GM12878 (cell line): ENCODE results near the gene NOC2L. TPM values are rescaled to one million over a fixed set of nuclear protein-coding genes. Genes with fewer than 3 reads are reported as not detected.

Experiments
- ATAC-seq: fragments of 200-7000 bp; cut with Tn5 transposase; 3 replicates; pipeline ENCODE4 v1.9.1; 2020; ENCODE audit warnings: mild to moderate bottlenecking, moderate library complexity
- BruUV-seq: library from RNA; stranded (reverse); fragments of 400-500 nt; replicated peaks from 2 replicates; lab custom pipeline; 2021; lab: Mats Ljungman, UMichigan
- CTCF ChIA-PET: fragments of 300-600 bp; sonication (Branson Sonifier 250); formaldehyde crosslinking; extraction: SDS; loops from one replicate; lab custom pipeline; 2021; ENCODE audit warnings: inconsistent platforms; lab: Yijun Ruan, JAX
- POLR2A ChIA-PET: fragments of 350-600 bp; formaldehyde crosslinking; extraction: SDS; loops from one replicate; lab custom pipeline; 2021; ENCODE audit warnings: inconsistent platforms; lab: Charles Lee
- RAD21 ChIA-PET: fragments of 300-600 bp; sonication (Branson Sonifier 250); formaldehyde crosslinking; loops from one replicate; lab custom pipeline; 2023; ENCODE audit warnings: antibody characterized with exemption; ENCODE audit not compliant: unreplicated experiment; lab: Charles Lee
- SMC1A ChIA-PET: fragments of 300-600 bp; sonication (Branson Sonifier 250); formaldehyde crosslinking; loops from one replicate; lab custom pipeline; 2023; ENCODE audit not compliant: unreplicated experiment, uncharacterized antibody; lab: Charles Lee
- DNase-seq: peaks from one replicate; pipeline ENCODE4 v3.0.0-alpha.2; 2011; ENCODE audit warnings: low read depth, low spot score
- FAIRE-seq: peaks from 3 replicates; lab custom pipeline; 2011; peaks lifted over from hg19 to GRCh38; lab: Jason Lieb, UNC
- H2AFZ ChIP-seq: 2 replicates; pipeline ENCODE4 v1.6.0; 2011; ENCODE audit warnings: low read depth, low read length, control low read depth; ENCODE audit not compliant: control insufficient read depth
- H3K27ac ChIP-seq: 2 replicates; pipeline ENCODE4 v1.5.1; 2011; ENCODE audit warnings: control low read depth; ENCODE audit not compliant: control insufficient read depth, insufficient read depth
- H3K27me3 ChIP-seq, 2 experiments: replicated peaks in 1 of 2; 2 replicates each; pipeline versions ENCODE4 v1.6.0 to v1.6.1; 2011; ENCODE audit warnings: low read length in 1 of 2; ENCODE audit not compliant: control insufficient read depth in 2 of 2, insufficient read depth in 2 of 2
- H3K36me3 ChIP-seq, 2 experiments: 2 replicates each; pipeline ENCODE4 v1.5.1; 2011; ENCODE audit warnings: low read length in 1 of 2; ENCODE audit not compliant: control insufficient read depth in 2 of 2, insufficient read depth in 2 of 2
- H3K4me1 ChIP-seq: 2 replicates; pipeline ENCODE4 v1.6.1; 2011; ENCODE audit warnings: mild to moderate bottlenecking, low read length, moderate library complexity, mixed read lengths; ENCODE audit not compliant: control insufficient read depth, insufficient read depth
- H3K4me2 ChIP-seq: 2 replicates; pipeline ENCODE4 v1.6.0; 2011; ENCODE audit warnings: control low read depth; ENCODE audit not compliant: control insufficient read depth, insufficient read depth
- H3K4me3 ChIP-seq: fragments of 200-600 bp; sonication (generic); 2 replicates; pipeline ENCODE4 v1.5.1; 2016
- H3K79me2 ChIP-seq: 2 replicates; pipeline ENCODE4 v1.6.0; 2011; ENCODE audit warnings: low read length; ENCODE audit not compliant: control insufficient read depth, insufficient read depth
- H3K9ac ChIP-seq: 2 replicates; pipeline ENCODE4 v1.8.0; 2011; ENCODE audit warnings: low read length, control low read depth, mixed read lengths; ENCODE audit not compliant: control insufficient read depth, insufficient read depth
- H3K9me3 ChIP-seq: replicated peaks from 3 replicates; pipeline ENCODE4 v1.5.1; 2011; ENCODE audit warnings: mild to moderate bottlenecking, low read length; ENCODE audit not compliant: control insufficient read depth, insufficient read depth
- H4K20me1 ChIP-seq: 2 replicates; pipeline ENCODE4 v1.6.0; 2011; ENCODE audit not compliant: control insufficient read depth, insufficient read depth
- ATF7 ChIP-seq: fragments of 450-650 bp; IDR thresholded peaks from 2 replicates; pipeline ENCODE4 v1.6.1; 2016; ENCODE audit warnings: low read depth, mild to moderate bottlenecking
- BACH1 ChIP-seq: fragments of 450-650 bp; IDR thresholded peaks from 2 replicates; pipeline ENCODE4 v1.6.1; 2017; ENCODE audit warnings: mild to moderate bottlenecking, borderline replicate concordance
- CHD2 ChIP-seq: IDR thresholded peaks from 2 replicates; pipeline ENCODE4 v1.6.1; 2011; ENCODE audit warnings: low read depth, low read length, improper control_type of control experiment, borderline replicate concordance
- CREM ChIP-seq: IDR thresholded peaks from 2 replicates; pipeline ENCODE4 v1.6.1; 2014; ENCODE audit warnings: antibody characterized with exemption, low read depth
- DPF2 ChIP-seq: fragments of 450-650 bp; IDR thresholded peaks from 2 replicates; pipeline ENCODE4 v1.6.1; 2017; ENCODE audit warnings: mild to moderate bottlenecking
- EZH2 ChIP-seq: IDR thresholded peaks from 2 replicates; pipeline ENCODE4 v1.6.1; 2012; ENCODE audit warnings: low read depth, mild to moderate bottlenecking, control low read depth, inconsistent platforms, low read length, borderline replicate concordance; ENCODE audit not compliant: control insufficient read depth
- IRF4 ChIP-seq: IDR thresholded peaks from 2 replicates; pipeline ENCODE4 v1.6.1; 2011; ENCODE audit warnings: low read depth, low read length
- MXI1 ChIP-seq: fragments of 150-350 bp; IDR thresholded peaks from 2 replicates; pipeline ENCODE4 v1.6.1; 2011; ENCODE audit warnings: low read depth, mild to moderate bottlenecking, inconsistent platforms, low read length, improper control_type of control experiment
- RAD51 ChIP-seq: fragments of 450-650 bp; IDR thresholded peaks from 2 replicates; pipeline ENCODE4 v1.6.1; 2016; ENCODE audit warnings: moderate library complexity, mild to moderate bottlenecking, inconsistent platforms
- RUNX3 ChIP-seq: IDR thresholded peaks from 2 replicates; pipeline ENCODE4 v1.6.1; 2012; ENCODE audit warnings: low read length, inconsistent platforms
- SMAD5 ChIP-seq: IDR thresholded peaks from 2 replicates; pipeline ENCODE4 v1.6.1; 2016; ENCODE audit warnings: antibody characterized with exemption, low read depth
- SMARCA5 ChIP-seq: fragments of 450-650 bp; IDR thresholded peaks from 2 replicates; pipeline ENCODE4 v1.6.1; 2017; ENCODE audit warnings: mild to moderate bottlenecking
- ZNF217 ChIP-seq: fragments of 450-650 bp; IDR thresholded peaks from 2 replicates; pipeline ENCODE4 v1.6.1; 2017; ENCODE audit warnings: antibody characterized with exemption, mild to moderate bottlenecking
- ZNF384 ChIP-seq: IDR thresholded peaks from 2 replicates; pipeline ENCODE4 v1.6.1; 2012; ENCODE audit warnings: low read depth, mild to moderate bottlenecking, low read length, improper control_type of control experiment, borderline replicate concordance
- WGBS: methylation state at CpG from one replicate; pipeline ENCODE4 v1.1.6; 2016; ENCODE audit warnings: low lambda C conversion rate; ENCODE audit not compliant: insufficient replicate concordance, insufficient coverage; ENCODE audit errors: missing lambda C conversion rate; 5-methylcytosine and 5-hydroxymethylcytosine counted together
- in situ Hi-C: fragments of 300-500 bp; cut with MboI; formaldehyde crosslinking; loops from 9 replicates; pipeline ENCODE4 v1.14.3; 2018; ENCODE audit warnings: mixed read lengths
- intact Hi-C: fragments of 100-400 bp; cut with micrococcal nuclease; formaldehyde crosslinking; loops from one replicate; pipeline ENCODE4 v1.14.2; 2022; ENCODE audit not compliant: unreplicated experiment
- polyA plus RNA-seq, 11 experiments: library from polyadenylated mRNA; depleted of rRNA in 4 of 11; unstranded in 6 of 11; stranded (reverse) in 5 of 11; fragments of >200 nt; fragmentation: Nextera tagmentation in 4 of 11; fragmentation: Illumina TruSeq in 1 of 11; extraction: Ambion mirVana in 4 of 11; extraction: Trizol in 1 of 11; gene quantifications; 1 replicate in 1 of 11; 2 replicates in 10 of 11; pipeline versions ENCODE4 v1.2.1 to v1.2.3, GENCODE V29; 2011 to 2016; ENCODE audit warnings: inconsistent platforms in 2 of 11, missing spikeins in 2 of 11, low read depth in 1 of 11
- total RNA-seq, 4 experiments: library from RNA; depleted of rRNA in 3 of 4; stranded (reverse); fragments of >200 nt in 3 of 4; fragmentation: Illumina TruSeq in 1 of 4; extraction: Trizol in 1 of 4; gene quantifications; 2 replicates each; pipeline versions ENCODE4 v1.2.1 to v1.2.3, GENCODE V29; 2013 to 2021
- TF ChIP-seq, protein P1 (sequence below): fragments of 450-650 bp; IDR thresholded peaks from 2 replicates; pipeline ENCODE4 v1.6.1; 2014; ENCODE audit warnings: mild to moderate bottlenecking
- TF ChIP-seq, protein P2 (sequence below), 3 experiments: IDR thresholded peaks in 2 of 3; conservative IDR thresholded peaks in 1 of 3; 2 replicates each; pipeline ENCODE4 v1.5.1; 2011; ENCODE audit warnings: low read depth in 3 of 3, low read length in 3 of 3, mild to moderate bottlenecking in 3 of 3, control low read depth in 2 of 3, moderate library complexity in 2 of 3, inconsistent platforms in 1 of 3, mixed read lengths in 1 of 3; ENCODE audit not compliant: control insufficient read depth in 2 of 3, insufficient read depth in 1 of 3; ENCODE audit errors: extremely low read depth in 1 of 3
- TF ChIP-seq, protein P3 (sequence below): fragments of 450-650 bp; formaldehyde crosslinking; IDR thresholded peaks from 2 replicates; pipeline ENCODE4 v1.4.0; 2020; ENCODE audit warnings: mild to moderate bottlenecking, moderate library complexity

Gene NOC2L
- total and polyA plus RNA-seq, 10 of the 15 experiments (the other 5 are each of a cell fraction or from before 2014, with no cell fraction given), result 1.3 to 171 (median 64.3) TPM

DNA sequence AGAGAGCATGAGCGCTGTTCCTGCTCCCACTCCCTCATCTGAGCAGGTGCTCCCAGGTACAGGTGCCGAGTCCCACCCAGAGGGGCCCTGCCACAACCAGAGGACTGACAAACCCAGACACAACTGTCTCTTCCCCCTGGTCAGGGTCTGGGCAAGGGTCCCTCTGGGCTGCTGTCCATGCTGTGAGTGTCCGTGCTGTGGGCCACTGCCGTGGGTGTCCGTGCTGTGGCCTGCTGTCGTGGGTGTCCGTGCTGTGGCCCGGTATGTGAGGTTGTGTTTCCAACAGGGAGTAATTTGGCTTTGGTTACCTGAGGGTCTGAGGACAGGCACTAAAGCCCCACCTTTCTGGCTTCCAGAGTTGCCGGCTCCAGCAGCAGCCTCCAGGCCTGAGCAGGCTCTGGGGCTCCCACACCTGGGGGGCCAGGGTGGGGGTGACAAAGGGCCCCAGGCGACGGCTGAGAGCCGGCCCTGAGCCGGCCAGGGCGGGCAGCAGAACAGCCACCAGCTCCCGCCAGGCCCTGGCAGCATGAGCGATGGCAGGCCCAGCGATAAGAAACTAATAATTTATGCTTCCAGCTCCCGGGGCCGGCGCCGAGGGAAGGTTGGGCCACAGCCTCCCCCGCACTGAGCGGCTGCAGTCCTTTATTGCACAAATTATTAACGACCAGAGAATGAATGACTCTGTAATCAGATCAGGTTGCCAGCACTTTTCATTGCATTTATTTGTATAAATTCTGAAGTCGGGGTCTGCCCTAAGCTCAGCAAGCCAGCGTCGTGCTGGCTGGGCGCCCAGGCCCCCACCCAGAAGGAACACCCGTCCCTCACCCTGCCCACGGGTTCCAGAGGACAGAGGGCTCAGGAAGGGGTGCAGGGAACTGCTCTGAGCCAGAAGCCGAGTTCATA is 42.6 kb downstream of the NOC2L start:
- no peak for FAIRE-seq
- CTCF ChIA-PET, result no interaction called here
- H3K36me3 ChIP-seq, result no peaks in the 10 kb centered on the region
- POLR2A ChIA-PET, result no interaction called here
- H3K4me1 ChIP-seq, result no peaks in the 10 kb centered on the region
- H4K20me1 ChIP-seq, result no peaks in the 10 kb centered on the region; the same call in none of the 2 replicates
- no peak overlapping the region for H3K27ac ChIP-seq
- no peaks in the 10 kb centered on the region for H3K9me3 ChIP-seq
- DNase-seq, result no peak
- H3K9ac ChIP-seq, result no peak overlapping the region
- H3K79me2 ChIP-seq, result no peaks in the 10 kb centered on the region
- no peak overlapping the region for H3K4me2 ChIP-seq
- intact Hi-C loops, result no loop called here
- H3K4me3 ChIP-seq, result no peak overlapping the region
- RAD21 ChIA-PET, result no interaction called here
- in situ Hi-C loops, result no loop called here
- SMC1A ChIA-PET, result no interaction called here
- H3K27me3 ChIP-seq, result peaks cover 2% of the 10 kb centered on the region in 2 experiments; a peak in 3 of 4 replicates
- BruUV-seq, result no TSS peak
- ATAC-seq, result no peak
- WGBS, result 20% methylated on average over 31 of the region's 31 CpGs
- H2AFZ ChIP-seq, result no peak overlapping the region
- no peak for TF ChIP-seq IRF4
- TF ChIP-seq, protein P1, sequence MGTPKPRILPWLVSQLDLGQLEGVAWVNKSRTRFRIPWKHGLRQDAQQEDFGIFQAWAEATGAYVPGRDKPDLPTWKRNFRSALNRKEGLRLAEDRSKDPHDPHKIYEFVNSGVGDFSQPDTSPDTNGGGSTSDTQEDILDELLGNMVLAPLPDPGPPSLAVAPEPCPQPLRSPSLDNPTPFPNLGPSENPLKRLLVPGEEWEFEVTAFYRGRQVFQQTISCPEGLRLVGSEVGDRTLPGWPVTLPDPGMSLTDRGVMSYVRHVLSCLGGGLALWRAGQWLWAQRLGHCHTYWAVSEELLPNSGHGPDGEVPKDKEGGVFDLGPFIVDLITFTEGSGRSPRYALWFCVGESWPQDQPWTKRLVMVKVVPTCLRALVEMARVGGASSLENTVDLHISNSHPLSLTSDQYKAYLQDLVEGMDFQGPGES, result no peak
- TF ChIP-seq EZH2, result no peak
- TF ChIP-seq SMAD5, result no peak
- no peak for TF ChIP-seq ATF7
- no peak for TF ChIP-seq CHD2
- TF ChIP-seq, protein P2, sequence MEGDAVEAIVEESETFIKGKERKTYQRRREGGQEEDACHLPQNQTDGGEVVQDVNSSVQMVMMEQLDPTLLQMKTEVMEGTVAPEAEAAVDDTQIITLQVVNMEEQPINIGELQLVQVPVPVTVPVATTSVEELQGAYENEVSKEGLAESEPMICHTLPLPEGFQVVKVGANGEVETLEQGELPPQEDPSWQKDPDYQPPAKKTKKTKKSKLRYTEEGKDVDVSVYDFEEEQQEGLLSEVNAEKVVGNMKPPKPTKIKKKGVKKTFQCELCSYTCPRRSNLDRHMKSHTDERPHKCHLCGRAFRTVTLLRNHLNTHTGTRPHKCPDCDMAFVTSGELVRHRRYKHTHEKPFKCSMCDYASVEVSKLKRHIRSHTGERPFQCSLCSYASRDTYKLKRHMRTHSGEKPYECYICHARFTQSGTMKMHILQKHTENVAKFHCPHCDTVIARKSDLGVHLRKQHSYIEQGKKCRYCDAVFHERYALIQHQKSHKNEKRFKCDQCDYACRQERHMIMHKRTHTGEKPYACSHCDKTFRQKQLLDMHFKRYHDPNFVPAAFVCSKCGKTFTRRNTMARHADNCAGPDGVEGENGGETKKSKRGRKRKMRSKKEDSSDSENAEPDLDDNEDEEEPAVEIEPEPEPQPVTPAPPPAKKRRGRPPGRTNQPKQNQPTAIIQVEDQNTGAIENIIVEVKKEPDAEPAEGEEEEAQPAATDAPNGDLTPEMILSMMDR (IDR thresholded peaks at IDR 0.05 in 2 of 3, conservative IDR thresholded peaks at IDR 0.05 in 1 of 3; ENCODE audit: control insufficient read depth in 2 of 3, extremely low read depth in 1 of 3, insufficient read depth in 1 of 3, low read depth in 3 of 3, low read length in 3 of 3), result no peak
- no peak for TF ChIP-seq DPF2
- TF ChIP-seq, protein P3, sequence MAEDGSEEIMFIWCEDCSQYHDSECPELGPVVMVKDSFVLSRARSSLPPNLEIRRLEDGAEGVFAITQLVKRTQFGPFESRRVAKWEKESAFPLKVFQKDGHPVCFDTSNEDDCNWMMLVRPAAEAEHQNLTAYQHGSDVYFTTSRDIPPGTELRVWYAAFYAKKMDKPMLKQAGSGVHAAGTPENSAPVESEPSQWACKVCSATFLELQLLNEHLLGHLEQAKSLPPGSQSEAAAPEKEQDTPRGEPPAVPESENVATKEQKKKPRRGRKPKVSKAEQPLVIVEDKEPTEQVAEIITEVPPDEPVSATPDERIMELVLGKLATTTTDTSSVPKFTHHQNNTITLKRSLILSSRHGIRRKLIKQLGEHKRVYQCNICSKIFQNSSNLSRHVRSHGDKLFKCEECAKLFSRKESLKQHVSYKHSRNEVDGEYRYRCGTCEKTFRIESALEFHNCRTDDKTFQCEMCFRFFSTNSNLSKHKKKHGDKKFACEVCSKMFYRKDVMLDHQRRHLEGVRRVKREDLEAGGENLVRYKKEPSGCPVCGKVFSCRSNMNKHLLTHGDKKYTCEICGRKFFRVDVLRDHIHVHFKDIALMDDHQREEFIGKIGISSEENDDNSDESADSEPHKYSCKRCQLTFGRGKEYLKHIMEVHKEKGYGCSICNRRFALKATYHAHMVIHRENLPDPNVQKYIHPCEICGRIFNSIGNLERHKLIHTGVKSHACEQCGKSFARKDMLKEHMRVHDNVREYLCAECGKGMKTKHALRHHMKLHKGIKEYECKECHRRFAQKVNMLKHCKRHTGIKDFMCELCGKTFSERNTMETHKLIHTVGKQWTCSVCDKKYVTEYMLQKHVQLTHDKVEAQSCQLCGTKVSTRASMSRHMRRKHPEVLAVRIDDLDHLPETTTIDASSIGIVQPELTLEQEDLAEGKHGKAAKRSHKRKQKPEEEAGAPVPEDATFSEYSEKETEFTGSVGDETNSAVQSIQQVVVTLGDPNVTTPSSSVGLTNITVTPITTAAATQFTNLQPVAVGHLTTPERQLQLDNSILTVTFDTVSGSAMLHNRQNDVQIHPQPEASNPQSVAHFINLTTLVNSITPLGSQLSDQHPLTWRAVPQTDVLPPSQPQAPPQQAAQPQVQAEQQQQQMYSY (CRISPR knock-in tag), result no peak
- TF ChIP-seq BACH1, result no peak
- TF ChIP-seq RUNX3, result no peak
- no peak for TF ChIP-seq SMARCA5
- TF ChIP-seq CREM, result no peak
- TF ChIP-seq ZNF217, result no peak
- no peak for TF ChIP-seq RAD51
- TF ChIP-seq ZNF384, result no peak
- no peak for TF ChIP-seq MXI1
